BE2C (cell line): Measurements from ENCODE around the gene COL28A1.
"Not testable (repeated sequence)": the region's sequence is repeated elsewhere in the genome, so short reads cannot be mapped to it uniquely, and the experiment has no call there.

Experiments
- DNase-seq: peaks from one replicate; pipeline ENCODE4 v3.0.0-alpha.2; 2020
- H3K27me3 ChIP-seq: fragments of 250-450 bp; sonication (Bioruptor Pico); 2 replicates; pipeline ENCODE4 v1.5.1; 2020; ENCODE audit warnings: mild to moderate bottlenecking
- H3K36me3 ChIP-seq: fragments of 250-450 bp; sonication (Bioruptor Pico); 2 replicates; pipeline ENCODE4 v1.5.1; 2020; ENCODE audit warnings: mild to moderate bottlenecking
- H3K4me1 ChIP-seq: fragments of 250-450 bp; sonication (Bioruptor Pico); 2 replicates; pipeline ENCODE4 v1.5.1; 2020
- H3K4me3 ChIP-seq: 2 replicates; pipeline ENCODE4 v1.5.1; 2011; ENCODE audit warnings: low read depth, low read length
- H3K9me3 ChIP-seq: fragments of 250-450 bp; sonication (Bioruptor Pico); 2 replicates; pipeline ENCODE4 v1.5.1; 2020
- CTCF ChIP-seq: IDR thresholded peaks from 2 replicates; pipeline ENCODE4 v1.5.1; 2012; ENCODE audit warnings: mild to moderate bottlenecking, low read depth, low read length

COL28A1 gene

DNA sequence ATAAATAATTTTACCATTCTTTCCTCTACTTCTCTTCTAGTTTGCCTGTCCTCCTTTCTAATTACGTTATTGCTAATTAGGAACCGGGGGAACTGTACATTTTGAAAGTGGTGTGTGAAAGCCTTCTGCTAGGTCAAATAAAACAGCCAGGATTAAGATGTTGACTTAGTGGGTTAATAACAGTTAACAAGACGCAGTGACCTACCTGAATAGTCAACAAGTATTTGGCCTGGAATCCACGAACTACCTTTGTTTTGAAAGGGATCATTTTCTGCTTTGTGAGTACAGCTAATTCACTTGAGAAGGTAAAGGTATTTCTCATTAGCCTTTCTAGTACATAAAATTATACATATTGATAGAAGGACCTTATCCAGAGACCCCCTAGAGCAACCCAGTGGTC lies 139.9 kb downstream of the COL28A1 start:
- Histone ChIP-seq H3K36me3 (no peaks in the 10 kb centered on the region), H3K27me3 (no peaks in the 10 kb centered on the region), H3K4me3 (no peak overlapping the region), H3K9me3 (no peaks in the 10 kb centered on the region), H3K4me1 (peaks cover 11% of the 10 kb centered on the region)
- no peak for DNase-seq
- no peak for TF ChIP-seq CTCF

DNA sequence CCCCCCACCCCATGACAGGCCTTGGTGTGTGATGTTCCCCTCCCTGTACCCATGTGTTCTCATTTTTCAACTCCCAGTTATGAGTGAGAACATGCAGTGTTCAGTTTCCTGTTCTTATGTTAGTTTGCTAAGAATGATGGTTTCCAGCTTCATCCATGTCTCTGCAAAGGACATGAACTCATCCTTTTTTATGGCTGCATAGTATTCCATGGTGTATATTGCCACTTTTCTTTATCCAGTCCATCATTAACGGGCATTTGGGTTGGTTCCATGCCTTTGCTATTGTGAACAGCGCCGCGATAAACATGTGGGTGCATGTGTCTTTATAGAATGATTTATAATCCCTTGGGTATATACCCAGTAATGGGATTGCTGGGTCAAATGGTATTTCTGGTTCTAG lies 147.5 kb downstream of the COL28A1 start:
- not testable (repeated sequence) for H3K4me1 ChIP-seq, H3K36me3 ChIP-seq, DNase-seq, H3K4me3 ChIP-seq, H3K9me3 ChIP-seq, H3K27me3 ChIP-seq

GRCh38 chr7:7385421-7385820 lies 150.3 kb downstream of the COL28A1 start:
- Histone ChIP-seq H3K27me3 (no peaks in the 10 kb centered on the region), H3K4me3 (no peak overlapping the region), H3K4me1 (peaks cover 5% of the 10 kb centered on the region), H3K9me3 (no peaks in the 10 kb centered on the region), H3K36me3 (no peaks in the 10 kb centered on the region)
- no peak for DNase-seq
- no peak for TF ChIP-seq CTCF

GRCh38 chr7:7384228-7384627 lies 151.4 kb downstream of the COL28A1 start:
- Histone ChIP-seq H3K27me3 (no peaks in the 10 kb centered on the region), H3K4me1 (peaks cover 6% of the 10 kb centered on the region), H3K4me3 (no peak overlapping the region), H3K36me3 (no peaks in the 10 kb centered on the region), H3K9me3 (no peaks in the 10 kb centered on the region)
- no peak for TF ChIP-seq CTCF
- no peak for DNase-seq

DNA sequence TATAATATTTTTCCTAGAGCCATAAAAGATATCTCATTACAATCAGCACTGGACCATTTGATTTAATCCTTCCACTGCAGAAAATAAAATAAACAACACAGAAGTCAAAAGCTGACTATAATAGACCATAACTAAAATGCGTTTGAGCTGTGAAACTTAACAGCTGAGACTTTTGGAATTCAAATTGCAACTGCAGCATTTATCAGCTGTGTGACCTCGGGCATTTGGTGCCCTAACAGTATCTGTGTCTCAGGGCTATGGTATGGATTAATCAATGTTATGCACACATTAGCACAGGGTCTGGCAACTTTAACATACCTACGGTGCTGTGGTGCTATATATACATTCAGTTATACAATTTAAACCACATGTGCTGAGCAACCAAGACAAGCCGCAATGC lies 160.1 kb downstream of the COL28A1 start:
- Histone ChIP-seq H3K4me1 (peaks cover 5% of the 10 kb centered on the region), H3K9me3 (no peaks in the 10 kb centered on the region), H3K27me3 (peaks cover 3% of the 10 kb centered on the region; the same call in 1 of the 2 replicates), H3K4me3 (no peak overlapping the region), H3K36me3 (no peaks in the 10 kb centered on the region)
- no peak for TF ChIP-seq CTCF
- no peak for DNase-seq

GRCh38 chr7:7370076-7370475 lies 165.6 kb downstream of the COL28A1 start:
- H3K9me3 ChIP-seq = no peaks in the 10 kb centered on the region
- H3K4me1 ChIP-seq = peaks cover 3% of the 10 kb centered on the region; the same call in 1 of the 2 replicates
- TF ChIP-seq CTCF = no peak
- no peaks in the 10 kb centered on the region for H3K36me3 ChIP-seq
- DNase-seq = no peak
- H3K27me3 ChIP-seq = no peaks in the 10 kb centered on the region; the same call in 1 of the 2 replicates
- no peak overlapping the region for H3K4me3 ChIP-seq

DNA sequence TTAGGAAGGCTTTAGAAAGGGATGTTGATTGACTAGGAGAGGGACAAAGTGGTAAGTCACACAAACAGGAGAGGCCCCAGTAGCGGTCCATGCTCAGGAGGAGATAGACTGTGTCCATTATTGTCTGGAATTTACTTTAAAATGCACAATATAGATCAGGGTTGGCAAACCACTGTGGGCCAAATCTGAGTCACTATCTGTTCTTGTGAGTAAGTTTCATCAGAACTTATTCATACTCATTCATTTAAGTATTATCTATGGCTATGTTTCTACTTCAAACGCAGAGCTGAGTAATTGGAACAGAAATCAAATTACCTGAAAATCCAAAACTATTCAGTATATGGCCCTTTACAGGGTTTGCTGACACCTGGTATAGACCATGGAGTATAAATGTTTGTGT lies 166.5 kb downstream of the COL28A1 start:
- H3K4me3 ChIP-seq = no peak overlapping the region
- TF ChIP-seq CTCF = no peak
- H3K4me1 ChIP-seq = peaks cover 3% of the 10 kb centered on the region; the same call in 1 of the 2 replicates
- H3K27me3 ChIP-seq = no peaks in the 10 kb centered on the region; the same call in 1 of the 2 replicates
- no peaks in the 10 kb centered on the region for H3K36me3 ChIP-seq
- DNase-seq = no peak
- no peaks in the 10 kb centered on the region for H3K9me3 ChIP-seq
